GM12891 (cell line): ENCODE data around the gene KIAA1755.

Experiments used
- DNase-seq: peaks from one replicate; pipeline ENCODE4 v3.0.0; 2011; ENCODE audit warnings: low spot score; ENCODE audit not compliant: insufficient read length
- FAIRE-seq: peaks from 2 replicates; lab custom pipeline; 2011; peaks lifted over from hg19 to GRCh38; lab: Jason Lieb, UNC
- PAX5 ChIP-seq: IDR thresholded peaks from 2 replicates; pipeline ENCODE4 v1.6.1; 2011; ENCODE audit warnings: low read length, moderate library complexity, mild to moderate bottlenecking; ENCODE audit not compliant: insufficient read depth, severe bottlenecking
- POLR2A ChIP-seq: IDR thresholded peaks from 2 replicates; pipeline ENCODE4 v1.6.1; 2011; ENCODE audit warnings: low read depth, low read length, control low read depth
- POLR2AphosphoS5 ChIP-seq: IDR thresholded peaks from 2 replicates; pipeline ENCODE4 v1.6.1; 2011; ENCODE audit warnings: low read depth, low read length, control low read depth
- POU2F2 ChIP-seq: IDR thresholded peaks from 2 replicates; pipeline ENCODE4 v1.6.1; 2011; ENCODE audit warnings: low read depth, mild to moderate bottlenecking, control low read depth, low read length, moderate library complexity
- SPI1 ChIP-seq: IDR thresholded peaks from 2 replicates; pipeline ENCODE4 v1.6.1; 2011; ENCODE audit warnings: low read depth, low read length, control low read depth
- TAF1 ChIP-seq: IDR thresholded peaks from 2 replicates; pipeline ENCODE4 v1.6.1; 2011; ENCODE audit warnings: low read depth, low read length, control low read depth

Gene KIAA1755

DNA sequence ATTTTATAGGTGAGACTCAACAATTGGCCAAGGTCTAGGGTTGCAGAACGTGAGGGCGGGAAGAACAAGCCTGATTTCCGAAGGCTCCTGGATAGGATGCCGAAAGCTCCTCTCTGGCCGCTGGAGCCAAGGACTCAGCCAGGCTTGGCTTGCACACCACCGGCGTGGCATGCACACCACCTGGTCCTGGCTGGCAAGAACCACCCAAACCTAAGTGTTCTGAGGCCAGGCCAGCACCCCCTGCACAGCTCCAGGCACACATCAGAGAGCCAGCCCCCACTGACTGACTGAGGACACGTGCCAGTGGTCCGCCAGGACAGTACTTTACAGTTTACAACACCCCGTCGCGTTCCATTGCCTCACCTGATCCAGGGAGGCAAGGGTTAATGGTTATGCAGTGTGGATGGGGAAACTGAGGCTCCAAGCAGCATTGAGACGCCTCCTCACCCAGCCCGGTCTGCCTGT lies 95.9 kb downstream of the KIAA1755 start:
- TF ChIP-seq TAF1 = no peak
- TF ChIP-seq POLR2AphosphoS5 = no peak
- no peak for TF ChIP-seq SPI1
- TF ChIP-seq POU2F2 = no peak
- no peak for TF ChIP-seq PAX5
- no peak for TF ChIP-seq POLR2A
- DNase-seq = no peak
- no peak for FAIRE-seq

DNA sequence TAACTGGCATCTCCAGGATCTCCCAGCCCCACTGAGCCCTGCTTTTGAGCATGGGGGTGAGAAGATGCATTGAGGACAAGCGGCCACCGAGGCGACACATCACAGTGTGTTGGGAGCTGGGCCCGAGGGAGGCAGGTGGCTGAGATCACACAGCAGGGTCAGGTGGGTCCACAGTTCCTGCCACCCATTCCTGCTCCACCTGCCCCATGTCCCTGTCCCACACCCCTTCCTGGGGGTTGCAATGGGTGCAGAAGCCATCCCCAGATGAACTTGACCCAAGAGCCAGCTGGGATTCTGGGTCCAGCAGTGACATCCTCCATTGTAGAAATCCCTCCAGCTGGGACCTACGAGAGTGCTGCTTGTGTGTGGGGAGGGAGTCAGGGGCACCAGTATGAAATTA lies 96.5 kb downstream of the KIAA1755 start:
- no peak for DNase-seq
- no peak for TF ChIP-seq POLR2AphosphoS5
- TF ChIP-seq POU2F2 = no peak
- TF ChIP-seq SPI1 = no peak
- no peak for TF ChIP-seq TAF1
- FAIRE-seq = no peak

DNA sequence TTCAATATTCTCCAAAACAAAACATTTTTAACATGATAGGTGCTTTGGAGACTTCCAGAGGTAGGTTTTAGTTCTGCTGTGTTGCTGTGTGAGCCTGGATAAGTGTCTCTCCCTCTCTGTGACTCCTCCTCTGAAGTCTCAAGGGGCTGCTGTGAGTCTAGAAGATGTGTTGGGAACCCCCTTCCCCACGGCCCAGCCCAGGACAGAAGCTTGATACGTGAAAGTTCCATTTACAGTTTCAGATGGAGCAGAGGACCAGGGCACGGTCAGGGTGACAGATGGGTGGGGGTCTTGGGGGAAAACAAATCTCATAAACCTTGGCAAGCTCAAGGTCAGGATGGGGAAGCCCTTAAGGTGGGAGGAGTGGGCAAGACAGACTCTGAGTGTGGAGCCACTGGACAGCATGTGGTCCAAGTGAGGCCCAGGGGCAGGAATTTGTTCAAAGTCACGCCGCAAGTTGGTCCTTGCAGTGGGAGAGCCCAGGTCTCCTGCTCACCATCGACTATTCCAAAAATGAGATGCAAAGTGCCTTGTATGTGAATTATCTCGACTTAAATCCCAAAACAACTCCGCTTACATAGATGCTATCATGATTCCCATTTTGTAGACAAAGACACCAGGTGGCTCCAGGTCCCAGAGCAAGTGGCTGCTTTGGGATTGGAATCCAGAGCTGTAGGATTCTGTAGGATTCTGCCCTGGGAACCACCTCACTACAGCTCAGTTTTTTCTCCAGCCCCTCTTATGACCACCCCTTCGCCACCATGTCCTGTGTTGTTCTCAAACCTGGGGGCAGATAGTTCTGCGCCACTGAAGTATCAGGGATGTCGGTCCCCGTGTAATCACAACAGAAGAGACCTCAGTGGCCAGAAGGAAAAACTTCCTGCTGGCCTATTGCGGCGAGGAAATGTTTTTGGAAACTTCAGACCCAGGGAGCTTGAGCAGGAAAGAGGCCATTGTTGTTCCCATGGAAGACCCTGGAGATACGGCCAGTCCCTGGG lies 97.4 kb downstream of the KIAA1755 start:
- TF ChIP-seq POU2F2 (no peak), PAX5 (no peak), TAF1 (no peak), POLR2A (no peak), POLR2AphosphoS5 (no peak), SPI1 (no peak)
- FAIRE-seq = no peak
- DNase-seq = no peak

DNA sequence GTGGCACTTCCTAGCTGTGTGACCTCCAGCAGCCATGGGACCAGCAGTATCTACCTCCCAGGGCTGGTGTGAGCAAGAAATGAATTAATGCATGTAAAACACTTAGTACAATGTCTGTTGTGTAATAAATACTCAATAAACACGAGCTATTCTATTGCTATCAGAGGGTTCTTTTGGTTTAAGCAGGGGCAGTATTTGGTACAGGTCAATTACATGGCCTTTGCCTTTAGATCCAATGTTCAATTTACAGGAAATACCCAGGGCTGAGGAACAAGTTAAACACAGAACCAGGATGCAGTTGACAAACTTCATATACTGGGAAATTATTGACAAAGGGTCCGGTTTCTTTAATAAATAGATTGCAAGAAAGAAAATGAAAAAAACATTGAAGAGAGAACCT lies 98.4 kb downstream of the KIAA1755 start:
- DNase-seq (no peak), FAIRE-seq (no peak)
- no peak for TF ChIP-seq POLR2AphosphoS5
- no peak for TF ChIP-seq PAX5
- TF ChIP-seq POLR2A = no peak
- TF ChIP-seq SPI1 = no peak

DNA sequence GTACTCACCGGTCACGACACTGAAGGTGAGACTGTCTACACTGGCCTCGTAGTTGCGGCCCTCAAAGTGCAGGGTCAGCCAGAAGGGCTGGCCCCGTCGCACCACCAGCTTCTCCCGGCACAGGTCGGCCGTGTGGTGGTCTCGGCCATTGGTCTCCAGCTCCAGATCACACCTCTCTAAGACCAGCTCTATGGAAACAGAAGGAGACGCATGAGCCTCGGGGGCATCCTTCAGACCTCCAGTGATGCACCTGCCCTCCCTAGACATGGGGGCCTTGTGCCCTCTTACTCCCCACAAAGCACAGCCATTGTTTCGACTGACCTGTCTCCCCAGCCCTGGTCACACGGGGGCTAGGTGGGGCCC lies 99.1 kb downstream of the KIAA1755 start:
- no peak for FAIRE-seq
- no peak for DNase-seq
- TF ChIP-seq POU2F2 (no peak), POLR2AphosphoS5 (no peak), POLR2A (no peak), PAX5 (no peak), SPI1 (no peak), TAF1 (no peak)
